Stimulated activated CD4-positive, alpha-beta T cell treated with anti-CD3 and anti-CD28 coated beads, Interleukin-2, amount 100 ng/mL, for 24 hours (primary cell): ENCODE measurements around the gene CFAP46.

Experiments
- DNase-seq, 2 donors: peaks; one replicate each; pipeline ENCODE4 v3.0.0-alpha.2; 2020

The CFAP46 gene

GRCh38 chr10:132942101-132943057, at the start of gene CFAP46:
TSS of gene CFAP46 (minus strand) at chr10:132942570. CDS start at chr10:132942484, 86 bp downstream.
- DNase-seq, result peak in 1 of 2 donors; percentile 42

DNA sequence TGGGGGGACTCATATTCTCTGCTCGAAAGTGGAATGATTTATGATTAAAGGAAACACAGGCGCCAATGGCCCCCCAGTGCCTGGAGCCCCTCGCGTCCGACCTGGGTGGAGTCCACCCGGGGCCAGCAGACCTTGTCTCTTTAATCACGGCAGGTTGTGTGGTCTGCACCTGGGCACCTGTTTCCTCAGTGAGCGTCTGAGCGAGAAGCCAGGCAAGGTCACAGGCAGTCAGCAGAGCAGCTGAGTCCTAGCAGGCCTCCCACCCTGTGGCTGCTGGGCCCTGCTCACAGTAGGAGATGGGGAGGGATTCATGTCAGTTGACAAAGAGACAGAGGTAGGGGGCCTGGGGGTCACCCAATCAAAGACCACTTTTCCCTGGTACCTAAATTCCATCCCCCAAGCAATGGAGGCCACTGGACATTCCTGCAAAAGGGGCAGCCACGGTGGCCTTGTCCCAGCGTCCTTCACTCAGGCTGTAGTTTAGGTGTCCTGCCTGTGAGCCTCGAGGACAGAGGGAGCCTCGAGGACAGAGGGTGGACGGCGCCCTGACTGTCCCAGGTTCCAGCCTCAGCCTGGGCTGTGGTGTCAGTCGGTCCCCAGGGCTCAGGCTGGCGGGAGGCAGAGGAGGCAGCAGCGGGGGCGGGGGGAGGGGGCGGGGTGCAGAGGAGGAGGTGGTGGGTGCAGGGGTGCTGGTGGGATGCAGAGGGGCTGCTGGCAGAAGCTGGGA, 49.5 kb upstream of the CFAP46 start:
- no peak for DNase-seq

DNA sequence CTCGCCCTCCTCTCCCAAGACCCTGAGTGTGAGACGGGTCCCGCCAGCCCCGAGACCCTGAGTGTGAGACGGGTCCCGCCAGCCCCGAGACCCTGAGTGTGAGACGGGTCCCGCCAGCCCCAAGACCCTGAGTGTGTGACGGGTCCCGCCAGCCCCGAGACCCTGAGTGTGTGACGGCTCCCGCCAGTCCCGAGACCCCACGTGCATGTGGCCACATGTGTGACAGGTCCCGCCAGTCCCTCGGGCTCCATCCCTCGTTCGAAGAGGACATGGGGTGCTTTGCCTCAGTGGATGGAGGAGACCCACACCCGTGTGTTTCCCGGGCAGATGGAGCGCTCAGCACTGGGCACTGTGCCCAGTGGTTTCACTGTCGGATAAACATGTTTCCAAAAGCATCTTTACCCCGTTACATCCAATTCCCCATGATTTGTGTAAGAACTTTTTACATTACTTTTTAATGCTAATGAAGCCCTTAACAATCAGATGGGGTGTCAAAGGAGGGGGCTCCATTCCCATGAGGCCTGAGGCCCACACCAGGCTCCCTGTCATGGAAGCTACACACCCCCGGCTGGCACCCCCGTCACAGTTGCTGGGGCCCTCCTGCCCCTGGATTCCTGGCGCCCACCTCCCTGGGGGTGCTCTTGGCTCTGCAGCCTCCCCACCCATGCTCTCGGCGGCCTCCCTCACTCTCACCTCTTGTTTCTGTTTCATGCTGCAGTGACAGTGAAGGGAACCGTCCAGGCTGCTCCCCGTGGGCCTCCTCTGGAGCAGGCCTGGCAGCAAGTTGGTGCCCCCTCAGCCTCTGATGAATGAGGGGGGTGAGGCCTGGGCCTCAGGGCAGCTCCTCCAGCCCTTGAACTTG, 48.5 kb upstream of the CFAP46 start:
- no peak for DNase-seq

DNA sequence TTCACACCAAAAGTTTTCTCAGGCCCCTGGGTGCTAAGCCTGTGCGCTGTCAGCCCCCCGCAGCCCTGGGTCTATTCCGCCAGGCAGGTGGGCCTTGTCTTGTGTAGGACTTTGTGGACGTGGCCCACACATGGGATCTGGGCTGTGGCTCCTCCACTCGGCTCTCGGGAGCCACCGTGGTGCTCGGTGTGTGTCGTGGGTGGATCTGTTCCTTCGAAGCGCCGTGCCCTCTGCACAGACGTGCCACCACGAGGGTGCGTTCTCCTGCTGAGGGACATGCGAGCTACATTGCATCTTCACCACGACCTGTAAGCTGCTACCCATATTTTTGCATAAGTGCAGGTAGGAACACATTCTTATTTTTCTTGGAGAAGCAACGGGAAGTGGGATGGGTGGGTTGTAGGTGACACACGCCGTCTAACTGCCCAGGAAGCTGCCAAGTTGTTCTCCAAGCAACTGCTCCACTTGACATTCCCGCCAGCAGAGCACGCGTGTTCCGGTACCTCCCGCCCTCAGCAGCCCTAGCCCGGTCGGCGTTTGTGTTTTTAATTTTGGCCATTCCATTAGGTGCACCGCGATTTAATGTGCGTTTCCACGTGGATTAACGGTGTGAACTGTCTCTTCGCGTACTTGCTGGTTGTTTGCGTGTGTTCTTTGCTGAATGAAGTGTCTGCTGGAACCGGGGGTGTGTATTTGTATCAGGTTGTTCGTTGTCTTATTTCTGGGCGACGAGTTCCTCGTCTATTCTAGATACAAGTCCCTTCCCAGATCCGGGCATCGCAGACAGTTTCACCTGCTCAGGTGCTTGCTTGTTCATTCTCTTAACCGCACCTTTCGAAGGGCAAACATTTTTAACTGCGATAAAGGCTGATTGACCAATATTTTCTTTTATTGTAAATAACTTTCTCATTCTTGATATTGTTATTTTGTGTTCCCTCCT, 47.4 kb upstream of the CFAP46 start:
- no peak for DNase-seq

GRCh38 chr10:132988988-132989387, 46.6 kb upstream of the CFAP46 start:
- no peak for DNase-seq

DNA sequence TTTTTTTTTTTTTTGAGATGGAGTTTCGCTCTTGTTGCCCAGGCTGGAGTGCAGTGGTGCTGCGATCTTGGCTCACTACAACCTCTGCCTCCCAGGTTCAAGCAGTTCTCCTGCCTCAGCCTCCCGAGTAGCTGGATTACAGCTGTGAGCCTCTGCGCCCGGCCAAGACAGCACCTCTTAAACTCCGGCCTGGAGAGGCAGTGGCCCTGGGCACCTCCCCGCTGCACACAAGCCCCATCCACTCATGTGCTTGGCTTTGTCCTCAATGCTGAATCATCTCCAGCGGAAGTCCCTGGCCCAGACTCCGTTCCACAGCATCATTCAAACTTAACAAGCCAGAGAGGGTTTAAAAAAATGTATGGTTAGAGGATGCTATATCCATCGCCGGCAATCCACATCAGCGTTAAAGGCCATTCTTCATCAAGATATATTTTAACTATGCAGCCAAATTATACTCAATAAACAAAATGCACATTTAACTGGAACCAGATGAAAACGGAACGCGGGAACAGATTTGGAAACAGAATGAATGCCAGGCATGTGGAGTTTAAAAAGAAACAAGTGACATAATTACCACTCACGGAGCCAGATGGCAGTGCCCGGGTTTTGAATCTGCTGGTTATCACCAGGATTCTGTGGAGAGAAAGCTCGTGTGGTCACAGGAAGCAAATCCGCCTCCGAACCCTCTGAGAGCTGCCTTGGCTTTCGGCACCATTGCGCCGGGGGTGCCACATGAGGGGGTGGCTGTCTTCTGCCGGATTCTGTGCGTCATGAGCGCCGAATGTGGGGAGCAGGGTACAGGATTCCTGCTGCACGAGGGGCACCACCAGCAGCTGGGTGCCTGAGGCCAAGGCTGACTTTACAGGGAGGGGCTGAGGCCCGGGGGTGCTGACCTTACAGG, 45.6 kb upstream of the CFAP46 start:
- no peak for DNase-seq

DNA sequence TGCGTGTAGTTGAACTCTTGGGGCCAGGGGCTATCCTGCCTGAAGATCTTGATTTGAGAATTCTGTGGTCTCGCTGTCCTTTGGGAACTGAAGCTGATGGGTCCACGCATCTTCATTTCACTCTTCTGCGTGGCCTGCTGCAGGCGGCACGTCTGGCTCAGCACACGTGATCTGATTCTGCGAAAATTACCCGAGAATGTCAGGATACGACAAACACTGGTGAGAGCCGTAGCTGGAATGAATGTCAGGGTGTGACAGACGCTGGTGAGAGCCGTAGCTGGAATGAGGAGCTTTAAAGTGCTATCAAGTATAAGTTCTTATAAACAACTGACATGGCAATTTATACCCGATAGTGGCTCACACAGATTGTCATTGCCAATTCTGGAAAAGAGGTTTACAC, 44.6 kb upstream of the CFAP46 start:
- no peak for DNase-seq

DNA sequence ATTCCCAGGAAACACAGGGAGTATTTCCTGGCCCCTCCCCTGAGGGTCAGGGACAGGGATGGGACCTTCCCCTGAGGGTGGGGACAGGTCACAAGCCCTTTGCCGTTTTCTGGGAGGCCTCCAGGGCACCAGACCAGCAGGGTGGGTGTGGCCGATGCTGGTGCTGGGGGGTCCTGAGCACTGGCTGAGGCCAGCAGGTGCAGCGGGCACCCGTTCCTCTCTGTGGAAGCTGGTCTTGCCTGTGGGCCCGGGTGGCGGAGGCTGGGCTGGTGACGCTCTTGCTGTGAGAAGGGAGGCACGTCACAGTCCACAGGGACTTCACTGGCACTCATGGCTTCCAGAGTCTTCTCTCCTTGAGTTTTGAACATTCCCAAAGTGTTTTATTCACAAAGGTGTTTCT, 44.2 kb upstream of the CFAP46 start:
- DNase-seq, result no peak

DNA sequence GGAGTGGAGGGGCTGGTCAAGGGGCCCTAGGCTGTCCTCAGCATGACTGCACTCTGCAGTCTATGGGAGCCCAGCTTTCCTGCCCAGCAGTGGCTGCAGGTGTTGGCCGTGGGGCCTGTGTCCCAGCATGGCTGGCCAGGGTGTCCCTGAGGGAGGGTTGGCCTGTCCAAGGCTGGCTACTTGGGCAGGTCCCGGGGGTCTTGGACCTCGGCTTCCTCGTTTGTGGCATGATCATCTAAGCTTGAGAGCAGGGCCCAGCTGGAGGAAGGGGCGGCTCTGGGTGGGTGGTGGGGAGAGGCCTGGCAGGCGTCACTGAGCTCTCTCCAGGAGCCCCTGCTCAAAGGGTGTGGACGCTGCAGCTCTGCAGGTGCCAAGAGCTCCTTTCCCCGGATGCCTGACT, 43.7 kb upstream of the CFAP46 start:
- DNase-seq, result no peak

GRCh38 chr10:132985546-132985900, 43.2 kb upstream of the CFAP46 start:
- DNase-seq, result no peak

- no peak for DNase-seq
These were observed 42.6 kb upstream of the CFAP46 start for GRCh38 chr10:132984801-132985545.

DNA sequence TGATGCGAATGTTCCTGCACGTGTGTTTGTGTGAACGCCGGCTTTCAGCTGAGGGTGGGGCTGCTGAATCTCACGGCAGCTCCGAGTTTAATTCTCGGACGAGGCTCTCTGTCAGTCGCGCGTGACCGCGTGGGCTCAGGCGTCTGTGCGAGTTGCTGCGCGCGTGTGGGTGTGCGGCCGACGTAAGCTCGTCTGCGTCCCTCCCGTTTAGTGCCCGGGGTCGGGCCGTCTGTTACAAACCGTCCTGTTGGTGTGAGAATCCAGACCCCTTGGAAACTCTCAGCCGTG, 41.6 kb upstream of the CFAP46 start:
- no peak for DNase-seq

DNA sequence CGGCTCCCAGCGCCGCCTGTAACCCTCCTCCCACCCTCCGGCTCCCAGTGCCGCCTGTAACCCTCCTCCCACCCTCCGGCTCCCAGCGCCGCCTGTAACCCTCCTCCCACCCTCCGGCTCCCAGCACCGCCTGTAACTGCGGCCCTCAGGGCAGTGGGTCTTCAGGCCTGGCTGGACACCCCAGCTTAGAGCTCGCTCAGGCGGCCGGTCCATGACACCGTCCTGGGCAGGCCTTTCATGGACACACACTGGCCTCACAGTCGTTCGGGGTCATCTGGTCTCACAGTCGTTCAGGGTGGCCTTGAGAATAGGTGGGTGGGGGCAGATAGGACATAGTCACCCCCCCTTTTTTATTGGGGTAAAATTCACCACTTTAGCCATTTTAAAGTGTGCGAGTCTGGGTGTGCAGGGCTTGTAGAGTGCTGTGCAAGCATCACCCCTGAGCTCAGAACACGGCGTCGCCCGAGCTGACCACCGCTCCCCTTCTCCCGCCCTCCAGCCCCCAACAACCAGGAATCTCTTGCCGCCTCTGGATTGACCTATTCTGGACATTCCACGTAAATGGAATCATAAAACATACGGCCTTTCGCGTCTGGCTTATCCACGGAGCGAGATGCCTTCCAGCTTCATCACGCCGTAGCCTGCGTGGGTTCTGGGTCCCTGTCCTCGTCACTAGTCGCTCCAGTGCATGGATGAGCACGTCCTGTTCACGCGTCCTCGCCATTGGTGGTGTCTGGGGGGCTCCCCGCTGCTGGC, 41.1 kb upstream of the CFAP46 start:
- no peak for DNase-seq

DNA sequence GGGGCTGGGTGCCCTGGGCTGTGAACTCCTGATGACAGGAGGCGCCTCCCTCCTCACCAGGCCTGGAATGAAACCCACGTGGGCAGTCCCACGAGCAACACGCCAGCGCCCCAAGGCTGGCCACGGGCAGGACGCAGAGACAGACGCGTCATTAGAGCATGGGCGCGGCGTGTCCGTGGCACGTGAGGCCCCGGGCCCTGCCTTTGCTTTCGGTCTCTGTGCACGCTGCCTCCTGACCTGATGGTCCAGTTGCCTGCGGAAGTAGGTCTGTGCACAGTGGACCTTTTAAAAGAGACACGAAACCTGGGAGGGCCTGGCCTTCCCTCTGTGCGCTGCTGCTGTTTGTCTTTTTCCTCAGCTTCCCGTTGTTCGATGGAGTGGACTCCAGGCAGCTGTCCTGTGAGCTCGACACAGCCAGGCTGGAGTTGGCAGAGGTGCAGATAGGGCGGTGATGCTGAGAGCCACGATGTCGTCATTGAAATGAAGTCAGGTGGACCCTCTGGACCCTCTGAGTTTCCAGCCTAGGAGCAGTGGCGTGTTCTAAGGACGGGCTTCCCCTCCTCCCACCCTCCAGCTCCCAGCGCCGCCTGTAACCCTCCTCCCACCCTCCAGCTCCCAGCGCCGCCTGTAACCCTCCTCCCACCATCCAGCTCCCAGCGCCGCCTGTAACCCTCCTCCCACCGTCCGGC, 40.1 kb upstream of the CFAP46 start:
- DNase-seq, result no peak

- DNase-seq, result no peak
These were observed 39.4 kb upstream of the CFAP46 start for GRCh38 chr10:132981746-132982145.

DNA sequence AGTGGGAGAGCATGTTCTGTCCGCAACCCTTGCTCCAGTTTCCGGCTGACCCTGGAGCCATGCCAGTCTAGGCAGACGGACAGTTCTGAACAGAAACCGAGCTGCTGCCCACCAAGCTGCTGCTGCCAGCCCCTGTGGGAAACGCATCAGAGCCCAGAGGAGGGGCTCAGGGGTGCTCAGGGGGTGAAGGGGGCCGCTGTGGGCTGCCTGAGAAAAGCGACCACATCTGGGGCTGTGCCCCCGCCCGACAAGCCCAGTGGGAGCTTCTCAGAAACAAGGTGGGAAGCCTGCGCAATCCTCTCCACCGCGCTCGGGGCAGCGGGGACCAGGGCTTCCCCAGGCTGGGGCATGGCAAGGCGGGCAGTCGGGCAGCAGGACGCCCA, 38.8 kb upstream of the CFAP46 start:
- DNase-seq, result no peak

DNA sequence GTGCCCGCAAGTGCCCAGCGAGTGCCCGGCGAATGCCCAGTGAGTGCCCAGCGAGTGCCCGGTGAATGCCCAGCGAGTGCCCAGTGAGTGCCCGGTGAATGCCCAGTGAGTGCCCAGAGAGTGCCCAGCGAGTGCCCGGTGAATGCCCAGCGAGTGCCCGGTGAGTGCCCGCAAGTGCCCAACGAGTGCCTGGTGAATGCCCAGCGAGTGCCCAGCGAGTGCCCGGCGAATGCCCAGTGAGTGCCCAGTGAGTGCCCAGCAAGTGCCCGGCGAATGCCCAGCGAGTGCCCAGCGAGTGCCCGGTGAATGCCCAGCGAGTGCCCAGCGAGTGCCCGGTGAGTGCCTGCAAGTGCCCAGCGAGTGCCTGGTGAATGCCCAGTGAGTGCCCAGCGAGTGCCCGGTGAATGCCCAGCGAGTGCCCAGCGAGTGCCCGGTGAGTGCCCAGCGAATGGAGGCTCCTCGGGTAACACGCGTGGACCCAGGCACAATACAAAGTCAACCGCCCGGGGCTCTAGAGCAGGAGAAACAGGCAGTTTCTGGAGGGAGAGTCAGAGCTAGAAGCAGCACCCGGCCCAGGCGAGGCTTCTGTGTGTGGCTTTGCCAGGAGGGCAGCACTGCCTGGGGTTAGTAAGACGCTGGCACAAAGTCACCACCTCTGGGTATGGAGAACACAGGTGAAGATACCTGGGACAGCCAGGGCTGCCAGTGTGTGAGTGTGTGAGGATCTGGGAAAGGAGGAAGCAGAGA, 38.2 kb upstream of the CFAP46 start:
- DNase-seq, result no peak
